ENCODE measurements around the gene SLC38A9. TPM values are rescaled to one million over a fixed set of nuclear protein-coding genes. Genes with fewer than 3 reads are reported as not detected.

SLC38A9 gene
- total and polyA plus RNA-seq, 2 donors (not counting 1 experiment from before 2014, with no cell fraction given): 23.4 to 36.3 TPM

DNA sequence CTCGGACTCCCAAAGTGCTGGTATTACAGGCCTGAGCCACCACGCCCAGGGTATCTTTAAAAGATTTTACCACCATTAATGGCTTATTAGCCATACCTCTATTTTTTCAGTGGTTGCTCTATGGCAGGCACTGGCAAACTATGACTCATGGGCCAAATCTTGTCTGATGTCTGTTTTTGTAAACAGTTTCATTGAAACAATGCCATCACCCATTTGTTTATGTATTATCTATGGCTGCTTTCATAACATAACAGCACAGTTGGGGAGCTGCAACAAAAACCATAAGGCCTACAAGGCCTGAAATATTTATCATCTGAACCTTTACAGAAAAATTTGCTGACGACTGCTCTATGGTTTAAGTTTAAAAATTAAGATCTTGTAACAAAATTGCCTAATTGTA lies 66.8 kb downstream of the SLC38A9 start:
- H3K79me2 ChIP-seq (ENCODE audit: control insufficient read depth, insufficient read depth, low read length): no peaks in the 10 kb centered on the region
- no peak overlapping the region for H3K27ac ChIP-seq (ENCODE audit: low read length in 2 of 2)
- Mint-ChIP-seq H3K4me1 (no peaks in the 10 kb centered on the region), H3K27ac (no peak overlapping the region), H3K4me3 (no peak overlapping the region), H3K9me3 (ENCODE audit: insufficient read depth) (no peaks in the 10 kb centered on the region), H3K27me3 (no peaks in the 10 kb centered on the region)
- H3K9me3 ChIP-seq (ENCODE audit: control extremely low read depth in 1 of 3, control insufficient read depth in 2 of 3, insufficient read depth in 1 of 3, low read length in 2 of 3): no peaks in the 10 kb centered on the region
- ChIA-PET POLR2A (no interaction called here), CTCF (no interaction called here)
- no peak overlapping the region for H3K9ac ChIP-seq (ENCODE audit: low read length)
- no peaks in the 10 kb centered on the region for H3K4me1 ChIP-seq (ENCODE audit: control insufficient read depth in 2 of 2, insufficient read depth in 2 of 2, low read length in 2 of 2)
- ATAC-seq (ENCODE audit: low read depth): no peak
- H3K27me3 ChIP-seq (replicated peaks in 1 of 4; ENCODE audit: control extremely low read depth in 1 of 4, control insufficient read depth in 3 of 4, insufficient read depth in 4 of 4, low read length in 3 of 4): no peaks in the 10 kb centered on the region
- H3K4me3 ChIP-seq (ENCODE audit: control extremely low read depth in 1 of 5, extremely low read depth in 1 of 5, insufficient read depth in 1 of 5, low read depth in 2 of 5, low read length in 4 of 5): no peak overlapping the region
- no peak overlapping the region for H2AFZ ChIP-seq (ENCODE audit: insufficient read depth, low read depth, low read length, poor library complexity, severe bottlenecking)
- no peak for DNase-seq
- TF ChIP-seq, protein P1, sequence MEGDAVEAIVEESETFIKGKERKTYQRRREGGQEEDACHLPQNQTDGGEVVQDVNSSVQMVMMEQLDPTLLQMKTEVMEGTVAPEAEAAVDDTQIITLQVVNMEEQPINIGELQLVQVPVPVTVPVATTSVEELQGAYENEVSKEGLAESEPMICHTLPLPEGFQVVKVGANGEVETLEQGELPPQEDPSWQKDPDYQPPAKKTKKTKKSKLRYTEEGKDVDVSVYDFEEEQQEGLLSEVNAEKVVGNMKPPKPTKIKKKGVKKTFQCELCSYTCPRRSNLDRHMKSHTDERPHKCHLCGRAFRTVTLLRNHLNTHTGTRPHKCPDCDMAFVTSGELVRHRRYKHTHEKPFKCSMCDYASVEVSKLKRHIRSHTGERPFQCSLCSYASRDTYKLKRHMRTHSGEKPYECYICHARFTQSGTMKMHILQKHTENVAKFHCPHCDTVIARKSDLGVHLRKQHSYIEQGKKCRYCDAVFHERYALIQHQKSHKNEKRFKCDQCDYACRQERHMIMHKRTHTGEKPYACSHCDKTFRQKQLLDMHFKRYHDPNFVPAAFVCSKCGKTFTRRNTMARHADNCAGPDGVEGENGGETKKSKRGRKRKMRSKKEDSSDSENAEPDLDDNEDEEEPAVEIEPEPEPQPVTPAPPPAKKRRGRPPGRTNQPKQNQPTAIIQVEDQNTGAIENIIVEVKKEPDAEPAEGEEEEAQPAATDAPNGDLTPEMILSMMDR (IDR thresholded peaks at IDR 0.05): no peak
- TF ChIP-seq EZH2 (IDR thresholded peaks at IDR 0.05; ENCODE audit: borderline replicate concordance, insufficient read depth, low read depth, low read length, poor library complexity, severe bottlenecking): no peak
- intact Hi-C loops (cut with micrococcal nuclease): no loop called here
- H3K36me3 ChIP-seq (replicated peaks in 1 of 2; ENCODE audit: control extremely low read depth in 1 of 2, control insufficient read depth in 1 of 2, extremely low read depth in 1 of 2, insufficient read depth in 2 of 2, low read length in 1 of 2): peaks cover 4 to 12% of the 10 kb centered on the region in 2 experiments
- H3K4me2 ChIP-seq (replicated peaks; ENCODE audit: low read depth, low read length, poor library complexity, severe bottlenecking): no peak overlapping the region
- WGBS (ENCODE audit: insufficient coverage): 100% methylated on average over 2 of the region's 3 CpGs
- no peaks in the 10 kb centered on the region for H4K20me1 ChIP-seq (ENCODE audit: control insufficient read depth, insufficient read depth, low read length, poor library complexity, severe bottlenecking)

DNA sequence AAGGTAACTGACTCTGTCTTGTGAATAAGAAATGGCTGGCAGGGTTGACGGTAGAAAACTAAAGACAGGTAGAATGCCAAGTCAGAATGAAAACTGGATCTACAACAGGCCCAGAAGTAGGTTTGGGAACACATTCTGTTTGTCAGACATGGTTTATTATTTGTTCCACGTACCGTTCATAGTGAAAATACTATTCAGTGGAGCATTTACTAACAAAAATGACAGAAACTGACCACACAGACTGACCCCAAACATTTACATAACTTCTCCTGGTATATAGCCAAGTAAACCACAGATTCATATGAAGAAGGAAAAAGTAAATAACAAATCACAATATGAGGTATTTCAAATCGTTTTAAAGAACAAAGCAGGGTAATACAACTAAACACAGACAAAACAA lies 73.7 kb downstream of the SLC38A9 start:
- ChIA-PET CTCF (interaction anchor here (0.7 kb wide), 1 partner anchor 25 kb away, joined by 5 read pairs; no protein-coding TSS in a partner anchor), POLR2A (no interaction called here)
- no peak overlapping the region for H2AFZ ChIP-seq (ENCODE audit: insufficient read depth, low read depth, low read length, poor library complexity, severe bottlenecking)
- intact Hi-C loops (cut with micrococcal nuclease): no loop called here
- ATAC-seq (ENCODE audit: low read depth): no peak
- H3K9me3 ChIP-seq (ENCODE audit: control extremely low read depth in 1 of 3, control insufficient read depth in 2 of 3, insufficient read depth in 1 of 3, low read length in 2 of 3): no peaks in the 10 kb centered on the region
- no peak overlapping the region for H3K4me3 Mint-ChIP-seq
- peaks cover 12 to 23% of the 10 kb centered on the region in 2 experiments for H3K36me3 ChIP-seq (replicated peaks in 1 of 2; ENCODE audit: control extremely low read depth in 1 of 2, control insufficient read depth in 1 of 2, extremely low read depth in 1 of 2, insufficient read depth in 2 of 2, low read length in 1 of 2)
- H3K27me3 ChIP-seq (replicated peaks in 1 of 4; ENCODE audit: control extremely low read depth in 1 of 4, control insufficient read depth in 3 of 4, insufficient read depth in 4 of 4, low read length in 3 of 4): no peaks in the 10 kb centered on the region
- H3K27me3 Mint-ChIP-seq: no peaks in the 10 kb centered on the region
- no peak overlapping the region for H3K4me2 ChIP-seq (replicated peaks; ENCODE audit: low read depth, low read length, poor library complexity, severe bottlenecking)
- TF ChIP-seq, protein P1 (IDR thresholded peaks at IDR 0.05): no peak
- no peak for TF ChIP-seq EZH2 (IDR thresholded peaks at IDR 0.05; ENCODE audit: borderline replicate concordance, insufficient read depth, low read depth, low read length, poor library complexity, severe bottlenecking)
- 80% methylated on average over 1 of the region's 4 CpGs for WGBS (ENCODE audit: insufficient coverage)
- no peaks in the 10 kb centered on the region for H3K4me1 Mint-ChIP-seq
- no peaks in the 10 kb centered on the region for H3K4me1 ChIP-seq (ENCODE audit: control insufficient read depth in 2 of 2, insufficient read depth in 2 of 2, low read length in 2 of 2)
- no peak for DNase-seq
- H3K4me3 ChIP-seq (ENCODE audit: control extremely low read depth in 1 of 5, extremely low read depth in 1 of 5, insufficient read depth in 1 of 5, low read depth in 2 of 5, low read length in 4 of 5): no peak overlapping the region
- H4K20me1 ChIP-seq (ENCODE audit: control insufficient read depth, insufficient read depth, low read length, poor library complexity, severe bottlenecking): no peaks in the 10 kb centered on the region
- H3K9ac ChIP-seq (ENCODE audit: low read length): no peak overlapping the region
- no peak overlapping the region for H3K27ac Mint-ChIP-seq
- no peak overlapping the region for H3K27ac ChIP-seq (ENCODE audit: low read length in 2 of 2)
- no peaks in the 10 kb centered on the region for H3K79me2 ChIP-seq (ENCODE audit: control insufficient read depth, insufficient read depth, low read length)
- no peaks in the 10 kb centered on the region for H3K9me3 Mint-ChIP-seq (ENCODE audit: insufficient read depth)

Data from B cell (primary cell).